A549 treated with DMSO at 1 μM for 4 hours (cell line): ENCODE results near the gene BMP10. TPM values are rescaled to one million over a fixed set of nuclear protein-coding genes. Genes with fewer than 3 reads are reported as not detected.

Experiments
- total RNA-seq: library from RNA; stranded (reverse); fragments of 200-300 nt; extraction: Qiagen RNA extraction; gene quantifications from 5 replicates; pipeline ENCODE4 v1.2.3, GENCODE V29; 2022; ENCODE audit warnings: low read depth

Gene BMP10
- total RNA-seq = not detected in 5 replicates

GRCh38 chr2:68871159-68871764 is at the start of gene BMP10:
TSS of gene BMP10 (minus strand) at chr2:68871397. CDS start at chr2:68871358, 39 bp downstream.

Other genes starting within 250 kb of the BMP10 start
- 0.02 to 0.04 TPM in 2 of 5 replicates, not detected in the others for gene PROKR1, start 227.8 kb downstream of the BMP10 start, total RNA-seq
- gene ARHGAP25, start 136.6 kb downstream of the BMP10 start, total RNA-seq = 0.13 to 0.21 TPM (median 0.16 TPM) in 5 replicates
- gene GKN2, start 81.5 kb upstream of the BMP10 start, total RNA-seq = 2.3 to 4.3 TPM (median 3.7 TPM) in 5 replicates
- gene GKN1, start 103.2 kb upstream of the BMP10 start, total RNA-seq = 0.57 to 0.74 TPM (median 0.71 TPM) in 5 replicates
- gene ANTXR1, start 141.8 kb upstream of the BMP10 start, total RNA-seq = 122 to 178 TPM (median 163 TPM) in 5 replicates